NCI-H69 (cell line): ENCODE results near the gene CLCN3.
"Not testable (repeated sequence)": the region's sequence is repeated elsewhere in the genome, so short reads cannot be mapped to it uniquely, and the experiment has no call there.

Source experiments
- DNase-seq: peaks from one replicate; lab custom pipeline; 2025; lab: John Stamatoyannopoulos, UW

The CLCN3 gene

GRCh38 chr4:169707958-169708643 lies 87.7 kb downstream of the CLCN3 start:
- DNase-seq = no peak

- DNase-seq = no peak
Observed at GRCh38 chr4:169715826-169716225, 95.4 kb downstream of the CLCN3 start.

GRCh38 chr4:169716677-169717076 lies 96.3 kb downstream of the CLCN3 start:
- no peak for DNase-seq

- DNase-seq = no peak
Observed at GRCh38 chr4:169720529-169720928, 100.2 kb downstream of the CLCN3 start.

- DNase-seq = peak; percentile 33
Observed at GRCh38 chr4:169723207-169723965, 103.0 kb downstream of the CLCN3 start.

GRCh38 chr4:169724260-169724659 lies 103.9 kb downstream of the CLCN3 start:
- DNase-seq = no peak

GRCh38 chr4:169727616-169728015 lies 107.2 kb downstream of the CLCN3 start:
- DNase-seq = no peak

GRCh38 chr4:169730564-169730963 lies 110.2 kb downstream of the CLCN3 start:
- DNase-seq = no peak

GRCh38 chr4:169738604-169739003 lies 118.2 kb downstream of the CLCN3 start:
- DNase-seq = not testable (repeated sequence)

- no peak for DNase-seq
Observed at GRCh38 chr4:169741569-169741968, 121.2 kb downstream of the CLCN3 start.

- no peak for DNase-seq
Observed at GRCh38 chr4:169744601-169745000, 124.2 kb downstream of the CLCN3 start.

GRCh38 chr4:169745291-169745690 lies 124.9 kb downstream of the CLCN3 start:
- no peak for DNase-seq

- peak; percentile 17 for DNase-seq
Observed at GRCh38 chr4:169756971-169757574, 136.7 kb downstream of the CLCN3 start.

GRCh38 chr4:169757575-169758184 lies 137.3 kb downstream of the CLCN3 start, which contains the start of gene HPF1:
Gene HPF1, minus strand, starts transcription at chr4:169757944. Its CDS starts 67 bp downstream, at chr4:169757877.
- peak; percentile 94 for DNase-seq

GRCh38 chr4:169758401-169758962 lies 138.1 kb downstream of the CLCN3 start:
- no peak for DNase-seq

- DNase-seq = no peak
Observed at GRCh38 chr4:169761846-169762245, 141.5 kb downstream of the CLCN3 start.

- DNase-seq = no peak
Observed at GRCh38 chr4:169765835-169766234, 145.5 kb downstream of the CLCN3 start.

- no peak for DNase-seq
Observed at GRCh38 chr4:169766741-169767140, 146.4 kb downstream of the CLCN3 start.

- no peak for DNase-seq
Observed at GRCh38 chr4:169768385-169768784, 148.0 kb downstream of the CLCN3 start.

GRCh38 chr4:169770416-169770815 lies 150.0 kb downstream of the CLCN3 start:
- DNase-seq = no peak

GRCh38 chr4:169771556-169772080 lies 151.2 kb downstream of the CLCN3 start:
- not testable (repeated sequence) for DNase-seq
